ENCODE measurements around the gene TUBAL3.

DNA sequence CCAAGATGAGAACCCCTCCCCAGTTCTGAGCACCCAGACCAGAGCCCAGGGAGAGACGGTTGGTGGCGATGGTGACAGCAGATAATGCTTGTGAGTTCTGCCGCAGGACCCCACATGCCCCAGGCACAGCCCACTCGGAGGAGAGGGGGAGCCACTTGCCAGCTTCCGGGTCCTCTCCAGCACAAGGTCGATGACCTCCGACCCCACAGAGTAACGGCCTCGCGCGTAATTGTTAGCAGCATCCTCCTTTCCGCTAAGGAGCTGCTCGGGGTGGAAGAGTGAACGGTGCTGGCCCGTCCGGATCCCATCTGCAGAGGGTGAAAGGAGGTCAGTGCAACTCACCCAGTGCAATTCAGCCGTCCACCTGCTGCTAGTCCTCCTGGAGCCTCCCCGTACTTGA, 9.5 kb downstream of the TUBAL3 start:
- TF ChIP-seq, protein P1, sequence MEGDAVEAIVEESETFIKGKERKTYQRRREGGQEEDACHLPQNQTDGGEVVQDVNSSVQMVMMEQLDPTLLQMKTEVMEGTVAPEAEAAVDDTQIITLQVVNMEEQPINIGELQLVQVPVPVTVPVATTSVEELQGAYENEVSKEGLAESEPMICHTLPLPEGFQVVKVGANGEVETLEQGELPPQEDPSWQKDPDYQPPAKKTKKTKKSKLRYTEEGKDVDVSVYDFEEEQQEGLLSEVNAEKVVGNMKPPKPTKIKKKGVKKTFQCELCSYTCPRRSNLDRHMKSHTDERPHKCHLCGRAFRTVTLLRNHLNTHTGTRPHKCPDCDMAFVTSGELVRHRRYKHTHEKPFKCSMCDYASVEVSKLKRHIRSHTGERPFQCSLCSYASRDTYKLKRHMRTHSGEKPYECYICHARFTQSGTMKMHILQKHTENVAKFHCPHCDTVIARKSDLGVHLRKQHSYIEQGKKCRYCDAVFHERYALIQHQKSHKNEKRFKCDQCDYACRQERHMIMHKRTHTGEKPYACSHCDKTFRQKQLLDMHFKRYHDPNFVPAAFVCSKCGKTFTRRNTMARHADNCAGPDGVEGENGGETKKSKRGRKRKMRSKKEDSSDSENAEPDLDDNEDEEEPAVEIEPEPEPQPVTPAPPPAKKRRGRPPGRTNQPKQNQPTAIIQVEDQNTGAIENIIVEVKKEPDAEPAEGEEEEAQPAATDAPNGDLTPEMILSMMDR (conservative IDR thresholded peaks at IDR 0.05 in 1 of 2, IDR thresholded peaks at IDR 0.05 in 1 of 2; ENCODE audit: low read depth in 1 of 2, low read length in 2 of 2), result no peak
- no peak for TF ChIP-seq EZH2 (IDR thresholded peaks at IDR 0.05; ENCODE audit: low read length, missing control alignments)

Measured in fibroblast of lung (primary cell).